Activated CD8-positive, alpha-beta T cell treated with anti-CD3 and anti-CD28 coated beads for 36 hours (primary cell): ENCODE measurements around the gene TNFRSF19. TPM values are rescaled to one million over a fixed set of nuclear protein-coding genes. Genes with fewer than 3 reads are reported as not detected.

Experiments
- ATAC-seq: fragments of 200-7000 bp; cut with Tn5 transposase; one replicate; pipeline ENCODE4 v1.10.0; 2021; ENCODE audit warnings: mild to moderate bottlenecking, moderate library complexity
- CTCF ChIA-PET: fragments of 350-600 bp; sonication (Branson Sonifier 250); formaldehyde crosslinking; loops from one replicate; lab custom pipeline; 2021; ENCODE audit warnings: antibody characterized with exemption; lab: Charles Lee
- POLR2A ChIA-PET: fragments of 350-600 bp; sonication (Branson Sonifier 250); formaldehyde crosslinking; loops from one replicate; lab custom pipeline; 2021; ENCODE audit warnings: antibody characterized with exemption; lab: Charles Lee
- DNase-seq: peaks from one replicate; pipeline ENCODE4 v3.0.0-alpha.2; 2020
- H3K27ac Mint-ChIP-seq: one replicate; pipeline ENCODE4 v1.8.0; 2021; ENCODE audit warnings: mild to moderate bottlenecking, mixed read lengths
- H3K27me3 Mint-ChIP-seq: one replicate; pipeline ENCODE4 v1.8.0; 2021; ENCODE audit warnings: mixed read lengths
- H3K36me3 Mint-ChIP-seq: one replicate; pipeline ENCODE4 v1.8.0; 2021; ENCODE audit warnings: low read depth, mixed read lengths
- H3K4me1 Mint-ChIP-seq: one replicate; pipeline ENCODE4 v1.8.0; 2021; ENCODE audit warnings: low read depth, mixed read lengths
- H3K4me3 Mint-ChIP-seq: one replicate; pipeline ENCODE4 v1.8.0; 2021; ENCODE audit warnings: mild to moderate bottlenecking, moderate library complexity, mixed read lengths
- H3K9me3 Mint-ChIP-seq: one replicate; pipeline ENCODE4 v1.8.0; 2021; ENCODE audit warnings: mixed read lengths
- intact Hi-C: fragments of 100-400 bp; cut with micrococcal nuclease; formaldehyde crosslinking; loops from one replicate; pipeline ENCODE4 v1.10.0; 2022
- total RNA-seq, 2 experiments: library from RNA; stranded (reverse); gene quantifications; one replicate each; pipeline ENCODE4 v1.2.3, GENCODE V29; 2021
- TF ChIP-seq, protein P1 (sequence below): fragments of 200-600 bp; IDR thresholded peaks from one replicate; pipeline ENCODE4 v1.8.0; 2022; ENCODE audit warnings: antibody characterized with exemption, mild to moderate bottlenecking

The TNFRSF19 gene
- total RNA-seq, 2 experiments from 2014 or later, result not detected

DNA sequence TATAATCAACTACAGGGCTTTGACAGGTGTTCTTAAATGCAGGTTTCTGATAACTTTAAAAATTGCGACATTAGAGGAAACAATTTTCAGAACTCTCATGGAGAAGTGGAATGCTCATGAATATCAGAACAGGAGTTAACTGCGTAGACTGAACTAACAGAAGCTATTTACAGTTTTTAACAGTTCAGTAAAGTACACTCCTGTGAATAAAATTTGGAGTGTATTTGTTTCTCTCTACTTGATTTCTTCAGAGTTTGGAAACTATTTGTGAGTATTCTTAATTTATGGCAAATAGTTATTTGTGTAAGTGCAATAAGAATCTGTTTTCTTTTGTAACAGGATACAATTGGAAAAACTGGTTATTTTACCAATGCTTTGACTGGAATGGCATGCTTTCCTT, 114.4 kb downstream of the TNFRSF19 start:
- CTCF ChIA-PET, result no interaction called here
- H3K27ac Mint-ChIP-seq, result no peak overlapping the region
- TF ChIP-seq, protein P1, sequence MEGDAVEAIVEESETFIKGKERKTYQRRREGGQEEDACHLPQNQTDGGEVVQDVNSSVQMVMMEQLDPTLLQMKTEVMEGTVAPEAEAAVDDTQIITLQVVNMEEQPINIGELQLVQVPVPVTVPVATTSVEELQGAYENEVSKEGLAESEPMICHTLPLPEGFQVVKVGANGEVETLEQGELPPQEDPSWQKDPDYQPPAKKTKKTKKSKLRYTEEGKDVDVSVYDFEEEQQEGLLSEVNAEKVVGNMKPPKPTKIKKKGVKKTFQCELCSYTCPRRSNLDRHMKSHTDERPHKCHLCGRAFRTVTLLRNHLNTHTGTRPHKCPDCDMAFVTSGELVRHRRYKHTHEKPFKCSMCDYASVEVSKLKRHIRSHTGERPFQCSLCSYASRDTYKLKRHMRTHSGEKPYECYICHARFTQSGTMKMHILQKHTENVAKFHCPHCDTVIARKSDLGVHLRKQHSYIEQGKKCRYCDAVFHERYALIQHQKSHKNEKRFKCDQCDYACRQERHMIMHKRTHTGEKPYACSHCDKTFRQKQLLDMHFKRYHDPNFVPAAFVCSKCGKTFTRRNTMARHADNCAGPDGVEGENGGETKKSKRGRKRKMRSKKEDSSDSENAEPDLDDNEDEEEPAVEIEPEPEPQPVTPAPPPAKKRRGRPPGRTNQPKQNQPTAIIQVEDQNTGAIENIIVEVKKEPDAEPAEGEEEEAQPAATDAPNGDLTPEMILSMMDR, result no peak

DNA sequence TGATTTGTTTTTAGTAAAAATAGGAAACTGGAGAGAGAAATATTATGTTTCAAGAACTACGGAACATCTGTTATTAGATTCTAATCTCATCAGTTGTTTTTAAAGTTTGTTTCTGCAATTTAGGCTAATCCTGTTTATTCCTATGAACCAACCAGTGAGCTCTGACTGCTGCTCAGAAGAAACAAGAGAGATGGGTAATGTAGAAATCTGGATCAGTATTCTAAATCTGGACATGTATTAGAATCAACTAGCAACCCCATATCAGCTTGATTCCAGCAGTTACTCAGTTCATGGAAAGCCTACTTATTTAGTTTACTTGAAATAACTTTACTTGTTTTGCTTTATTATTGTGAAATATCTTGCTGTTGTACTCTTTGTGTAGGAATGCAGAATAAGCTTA, 115.2 kb downstream of the TNFRSF19 start:
- ATAC-seq (no peak), DNase-seq (no peak)
- intact Hi-C loops, result no loop called here

More for the DNA sequence above, 114.4 kb downstream of the TNFRSF19 start:
- intact Hi-C loops, result no loop called here
- no peaks in the 10 kb centered on the region for H3K4me1 Mint-ChIP-seq
- POLR2A ChIA-PET, result no interaction called here
- no peak overlapping the region for H3K4me3 Mint-ChIP-seq
- H3K27me3 Mint-ChIP-seq, result no peaks in the 10 kb centered on the region
- DNase-seq (no peak), ATAC-seq (no peak)
- H3K9me3 Mint-ChIP-seq, result peaks cover 16% of the 10 kb centered on the region
- no peaks in the 10 kb centered on the region for H3K36me3 Mint-ChIP-seq

DNA sequence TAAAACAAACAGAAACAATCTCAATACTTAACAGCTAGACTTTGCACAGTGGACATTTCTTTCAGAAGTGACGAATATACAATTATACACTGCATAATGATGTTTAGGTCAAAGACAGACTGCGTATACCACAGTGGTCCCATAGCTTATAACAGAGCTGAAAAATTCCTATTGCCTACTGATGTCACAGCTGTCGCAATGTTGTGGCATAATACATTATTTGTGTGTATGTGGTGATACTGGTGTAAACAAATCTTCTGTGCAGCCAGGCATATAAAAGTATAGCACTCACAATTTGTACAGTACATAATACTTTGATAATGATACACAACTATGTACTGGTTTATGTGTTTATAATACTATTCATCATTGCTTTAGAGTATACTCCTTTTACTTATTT, 116.7 kb downstream of the TNFRSF19 start:
- TF ChIP-seq, protein P1, result no peak
- intact Hi-C loops, result no loop called here
- no peak for DNase-seq
- no peak overlapping the region for H3K27ac Mint-ChIP-seq
- H3K9me3 Mint-ChIP-seq, result peaks cover 16% of the 10 kb centered on the region
- H3K36me3 Mint-ChIP-seq, result no peaks in the 10 kb centered on the region
- ATAC-seq, result no peak
- no peaks in the 10 kb centered on the region for H3K4me1 Mint-ChIP-seq
- no peaks in the 10 kb centered on the region for H3K27me3 Mint-ChIP-seq
- POLR2A ChIA-PET, result no interaction called here
- no peak overlapping the region for H3K4me3 Mint-ChIP-seq
- CTCF ChIA-PET, result interaction anchor here (1.0 kb wide), 1 partner anchor 17 kb away, joined by 3 read pairs; no protein-coding TSS in a partner anchor

More for the DNA sequence above, 115.2 kb downstream of the TNFRSF19 start:
- Mint-ChIP-seq H3K9me3 (peaks cover 16% of the 10 kb centered on the region), H3K27me3 (no peaks in the 10 kb centered on the region), H3K4me1 (no peaks in the 10 kb centered on the region), H3K27ac (no peak overlapping the region), H3K36me3 (no peaks in the 10 kb centered on the region), H3K4me3 (no peak overlapping the region)
- TF ChIP-seq, protein P1, result no peak
- ChIA-PET POLR2A (no interaction called here), CTCF (no interaction called here)

DNA sequence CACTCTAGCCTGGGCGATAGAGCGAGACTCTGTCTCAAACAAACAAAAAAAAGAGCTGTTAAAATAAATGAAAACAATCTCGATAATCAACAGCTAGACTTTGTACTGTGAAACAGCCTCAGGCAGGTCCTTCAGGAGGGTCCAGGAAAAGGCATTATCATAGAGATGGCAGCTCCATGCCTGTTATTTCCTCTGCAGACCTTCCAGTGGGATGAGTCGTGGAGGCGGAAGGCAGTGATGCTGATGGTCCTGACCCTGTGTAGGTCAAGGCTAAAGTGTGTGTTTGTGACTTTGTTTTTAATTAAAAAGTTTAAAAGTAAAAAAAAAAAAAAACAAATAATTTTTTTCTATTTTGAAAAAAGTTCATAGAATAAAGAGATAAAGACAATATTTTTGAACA, 117.4 kb downstream of the TNFRSF19 start:
- ChIA-PET POLR2A (no interaction called here), CTCF (interaction anchor here (0.6 to 1.0 kb wide), 2 partner anchors 17 to 31 kb away, joined by 3 read pairs; no protein-coding TSS in a partner anchor)
- Mint-ChIP-seq H3K36me3 (no peaks in the 10 kb centered on the region), H3K9me3 (peaks cover 16% of the 10 kb centered on the region), H3K27me3 (no peaks in the 10 kb centered on the region), H3K4me1 (no peaks in the 10 kb centered on the region), H3K27ac (no peak overlapping the region), H3K4me3 (no peak overlapping the region)
- DNase-seq, result no peak
- TF ChIP-seq, protein P1, result no peak
- intact Hi-C loops, result no loop called here
- ATAC-seq, result no peak

DNA sequence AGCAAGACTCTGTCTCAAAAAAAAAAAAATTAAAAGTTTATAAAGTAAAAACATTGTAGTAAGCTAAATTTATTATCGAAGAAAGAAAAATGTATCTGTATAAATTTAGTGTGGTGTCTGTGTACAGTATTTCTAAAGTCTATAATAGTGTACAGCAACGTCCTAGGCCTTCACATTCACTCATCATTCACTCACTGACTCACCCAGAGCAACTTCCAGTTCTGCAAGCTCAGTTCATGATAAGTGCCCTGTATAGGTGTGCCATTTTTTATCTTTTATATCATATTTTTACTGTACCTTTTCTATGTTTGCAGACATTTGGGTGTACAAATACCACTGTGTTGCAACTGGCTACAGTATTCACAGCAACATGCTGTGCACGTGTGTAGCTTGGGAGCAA, 118.1 kb downstream of the TNFRSF19 start:
- Mint-ChIP-seq H3K4me1 (no peaks in the 10 kb centered on the region), H3K27ac (no peak overlapping the region)
- ATAC-seq, result no peak

More for the DNA sequence above, 118.1 kb downstream of the TNFRSF19 start:
- POLR2A ChIA-PET, result no interaction called here
- Mint-ChIP-seq H3K9me3 (peaks cover 16% of the 10 kb centered on the region), H3K4me3 (no peak overlapping the region), H3K27me3 (no peaks in the 10 kb centered on the region), H3K36me3 (no peaks in the 10 kb centered on the region)
- TF ChIP-seq, protein P1, result no peak
- DNase-seq, result no peak
- CTCF ChIA-PET, result interaction anchor here (0.6 to 1.7 kb wide), 2 partner anchors 32 to 220 kb away, joined by 3 to 5 read pairs; no protein-coding TSS in a partner anchor
- intact Hi-C loops, result no loop called here
